MG63 (cell line): ENCODE results near the gene RTTN. TPM values are rescaled to one million over a fixed set of nuclear protein-coding genes. Genes with fewer than 3 reads are reported as not detected.
"Not testable (repeated sequence)": the region's sequence is repeated elsewhere in the genome, so short reads cannot be mapped to it uniquely, and the experiment has no call there.

Source experiments
- DNase-seq: peaks from one replicate; pipeline ENCODE4 v3.0.0-alpha.2; 2020
- H3K27me3 ChIP-seq: fragments of 250-450 bp; sonication (Bioruptor Pico); 2 replicates; pipeline ENCODE4 v1.5.1; 2020; ENCODE audit warnings: mild to moderate bottlenecking, moderate library complexity
- H3K36me3 ChIP-seq: fragments of 250-450 bp; sonication (Bioruptor Pico); 2 replicates; pipeline ENCODE4 v1.5.1; 2020; ENCODE audit warnings: mild to moderate bottlenecking, moderate library complexity
- H3K4me3 ChIP-seq: fragments of 250-450 bp; sonication (Bioruptor Pico); 2 replicates; pipeline ENCODE4 v1.5.1; 2020; ENCODE audit warnings: mild to moderate bottlenecking, moderate library complexity
- H3K9me3 ChIP-seq: fragments of 250-450 bp; sonication (Bioruptor Pico); 2 replicates; pipeline ENCODE4 v1.5.1; 2020; ENCODE audit warnings: mild to moderate bottlenecking, moderate library complexity
- total RNA-seq: library from RNA; depleted of rRNA; stranded (reverse); fragments of >200 nt; shearing (Covaris generic); gene quantifications from 2 replicates; pipeline ENCODE4 v1.2.3, GENCODE V29; 2014; ENCODE audit warnings: low replicate concordance; rRNA removed

Gene RTTN, protein sequence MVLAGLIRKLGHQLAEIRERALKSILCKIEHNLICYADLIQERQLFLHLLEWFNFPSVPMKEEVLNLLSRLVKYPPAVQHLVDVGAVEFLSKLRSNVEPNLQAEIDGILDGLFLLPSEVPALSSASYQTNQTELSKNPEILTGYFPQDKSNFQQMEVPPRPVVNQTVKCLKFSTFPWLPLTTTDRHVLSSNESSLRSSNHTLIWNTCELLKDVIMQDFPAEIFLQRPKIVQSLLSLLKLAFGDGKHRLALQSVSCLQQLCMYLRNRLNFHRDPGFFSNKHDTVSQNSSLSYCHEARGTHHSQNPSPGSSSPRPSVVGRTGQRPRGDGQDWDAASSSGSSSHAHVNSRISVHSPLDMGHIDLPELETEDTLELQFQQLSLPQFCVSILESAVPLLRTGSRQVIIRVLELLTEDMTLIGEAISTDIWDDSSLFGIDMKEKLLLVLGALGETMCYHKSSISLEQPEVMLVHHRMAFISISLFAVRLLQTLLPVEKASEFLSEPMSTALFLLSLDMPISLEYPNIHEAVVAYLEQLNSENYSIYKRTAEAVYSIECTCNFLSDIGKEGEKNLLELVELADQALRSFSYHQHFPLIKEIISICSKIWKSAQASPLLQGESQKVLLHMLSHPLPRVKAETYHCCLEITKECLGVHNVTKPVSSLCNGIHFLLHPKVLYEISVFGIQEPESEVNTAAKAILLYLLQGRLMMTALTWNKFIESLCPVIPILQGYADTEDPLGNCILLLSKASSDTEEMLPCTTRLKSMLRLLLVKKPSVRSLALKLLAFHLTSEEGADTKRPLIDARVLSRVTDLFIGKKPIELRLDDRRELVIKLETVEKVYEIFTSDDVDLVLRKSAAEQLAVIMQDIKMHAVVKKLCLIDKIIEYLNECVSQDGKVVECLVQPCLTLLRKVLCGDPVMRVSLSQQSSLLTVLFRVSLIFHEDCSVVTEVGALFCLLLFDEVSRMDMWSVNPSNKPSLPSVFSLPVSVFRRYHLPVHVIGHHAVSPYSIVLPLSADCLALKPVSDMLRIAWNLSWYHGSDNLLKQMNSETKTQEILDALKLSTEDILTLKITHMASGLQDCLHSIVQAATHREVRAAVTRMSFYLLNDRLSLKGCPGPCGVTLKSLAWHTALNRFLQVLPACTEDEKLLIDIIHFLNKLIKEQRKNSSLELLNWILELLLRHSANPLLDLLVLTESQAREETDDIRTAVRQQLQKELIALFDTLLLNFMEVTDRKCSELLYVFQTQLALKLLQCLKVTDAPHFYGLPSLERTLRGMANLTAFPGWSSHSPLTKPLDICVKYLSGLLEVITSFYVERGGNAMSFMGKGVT (N-terminal part only)
- total RNA-seq = 5.9 and 7.2 TPM in 2 replicates

DNA sequence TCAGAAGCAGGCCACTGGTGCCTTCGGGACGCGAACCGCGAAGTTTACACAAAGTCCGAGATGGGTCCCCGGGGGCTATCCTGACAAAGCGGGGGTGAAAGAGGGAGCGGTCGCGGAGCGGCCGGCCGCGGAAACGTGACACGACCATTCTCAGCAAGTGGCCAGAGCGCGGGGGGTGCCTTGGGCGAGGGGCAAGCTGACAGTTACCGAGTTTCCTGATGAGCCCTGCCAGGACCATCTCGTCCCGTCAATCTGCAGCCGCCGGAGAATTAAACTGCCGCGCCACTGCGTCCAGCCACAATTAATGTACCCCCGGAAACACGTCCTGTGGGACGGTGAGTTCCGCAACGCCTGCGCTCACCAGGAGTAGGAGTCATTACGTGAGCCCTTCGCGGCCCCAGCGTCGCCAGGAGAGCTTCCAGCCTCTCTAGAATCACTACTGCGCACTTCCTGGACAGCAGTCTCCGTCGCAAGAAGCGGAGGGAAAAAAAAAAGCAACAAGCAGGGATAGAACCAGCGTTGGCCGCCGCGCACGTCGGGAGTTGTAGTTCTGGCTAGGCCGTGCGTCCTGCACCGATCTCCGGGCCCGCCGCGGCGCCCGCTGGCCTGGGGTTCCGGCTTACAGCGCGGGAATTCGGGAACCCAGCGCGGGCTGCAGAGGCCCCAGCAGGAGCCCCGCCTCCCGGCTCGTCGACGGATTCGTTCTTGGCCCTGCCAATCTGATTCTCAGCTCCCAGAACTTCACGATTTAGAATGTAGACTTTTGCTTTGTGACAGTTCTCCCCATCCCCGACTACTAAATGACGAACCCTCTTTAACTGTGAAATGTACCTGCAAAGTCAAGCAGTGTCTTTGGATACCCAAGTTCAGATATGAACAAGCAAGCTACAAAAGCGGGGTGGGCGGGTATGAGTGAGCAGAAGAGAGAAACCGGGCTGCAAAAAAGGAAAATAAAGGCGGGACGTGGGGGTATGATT is at the start of gene RTTN:
Gene RTTN, minus strand, starts transcription at position 267 of the 977 bp plus-strand sequence. Its CDS starts 29 bp downstream, at position 238.
- H3K27me3 ChIP-seq = no peaks in the 10 kb centered on the region
- H3K4me3 ChIP-seq = peak within 1 kb of the TSS; percentile 88
- no peaks in the 10 kb centered on the region for H3K9me3 ChIP-seq
- peak; percentile 94 for DNase-seq
- H3K36me3 ChIP-seq = peaks cover 11% of the 10 kb centered on the region

DNA sequence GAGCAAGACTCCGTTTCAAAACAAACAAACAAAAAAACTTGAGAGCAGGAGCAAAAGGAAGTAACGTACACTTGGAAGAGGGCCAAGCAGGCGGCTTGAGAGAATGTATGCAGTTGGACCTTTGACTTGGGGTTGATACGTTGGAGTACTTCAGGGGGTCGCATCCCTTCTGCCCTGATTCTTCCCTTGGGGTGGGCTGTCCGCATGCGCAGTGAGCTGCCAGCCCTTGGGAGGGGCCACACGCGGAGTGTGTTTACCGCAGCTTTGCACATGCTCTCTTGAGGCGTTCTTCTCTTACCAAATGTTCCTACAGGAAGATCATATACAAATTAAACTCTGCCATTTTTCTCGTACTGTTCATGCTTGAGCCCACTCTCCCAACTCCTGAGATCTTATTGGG is 45.3 kb upstream of the RTTN start:
- Histone ChIP-seq H3K36me3 (no peaks in the 10 kb centered on the region), H3K9me3 (no peaks in the 10 kb centered on the region), H3K27me3 (no peaks in the 10 kb centered on the region), H3K4me3 (no peak overlapping the region)
- DNase-seq = no peak

DNA sequence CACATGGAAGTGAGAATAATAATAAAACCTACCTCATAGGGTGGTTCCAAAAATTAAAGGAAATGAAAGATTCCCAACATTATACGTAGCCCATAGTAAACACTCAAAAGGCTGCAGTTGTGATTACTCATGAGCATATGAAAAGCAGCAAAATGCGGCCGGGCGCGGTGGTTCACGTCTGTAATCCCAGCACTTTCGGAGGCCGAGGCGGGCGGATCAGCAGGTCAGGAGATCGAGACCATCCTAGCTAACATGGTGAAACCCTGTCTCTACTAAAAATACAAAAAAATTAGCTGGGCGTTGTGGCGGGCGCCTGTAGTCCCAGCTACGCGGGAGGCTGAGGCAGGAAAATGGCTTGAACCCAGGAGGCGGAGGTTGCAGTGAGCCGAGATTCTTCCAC is 44.4 kb upstream of the RTTN start:
- not testable (repeated sequence) for H3K9me3 ChIP-seq, DNase-seq, H3K36me3 ChIP-seq, H3K4me3 ChIP-seq, H3K27me3 ChIP-seq

DNA sequence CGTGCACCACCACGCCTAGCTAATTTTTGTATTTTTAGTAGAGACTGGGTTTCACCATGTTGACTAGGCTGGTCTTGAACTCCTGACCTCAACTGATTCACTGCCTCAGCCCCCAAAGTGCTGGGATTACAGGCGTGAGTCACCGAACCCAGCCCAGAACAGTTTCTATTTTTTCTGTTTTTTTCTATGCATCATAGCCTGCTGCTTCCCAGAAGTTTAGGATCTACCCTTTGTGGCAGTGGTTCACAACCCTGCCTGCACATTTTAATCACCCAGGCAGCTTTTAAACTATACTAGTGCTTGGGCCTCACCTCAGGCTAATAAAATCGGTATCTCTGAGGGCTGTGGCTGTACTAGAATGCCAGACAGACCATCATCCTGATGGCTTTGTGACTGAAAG is 43.6 kb upstream of the RTTN start:
- H3K9me3 ChIP-seq = no peaks in the 10 kb centered on the region
- H3K27me3 ChIP-seq = no peaks in the 10 kb centered on the region
- peak; percentile 49 for DNase-seq
- H3K4me3 ChIP-seq = no peak overlapping the region
- no peaks in the 10 kb centered on the region for H3K36me3 ChIP-seq

DNA sequence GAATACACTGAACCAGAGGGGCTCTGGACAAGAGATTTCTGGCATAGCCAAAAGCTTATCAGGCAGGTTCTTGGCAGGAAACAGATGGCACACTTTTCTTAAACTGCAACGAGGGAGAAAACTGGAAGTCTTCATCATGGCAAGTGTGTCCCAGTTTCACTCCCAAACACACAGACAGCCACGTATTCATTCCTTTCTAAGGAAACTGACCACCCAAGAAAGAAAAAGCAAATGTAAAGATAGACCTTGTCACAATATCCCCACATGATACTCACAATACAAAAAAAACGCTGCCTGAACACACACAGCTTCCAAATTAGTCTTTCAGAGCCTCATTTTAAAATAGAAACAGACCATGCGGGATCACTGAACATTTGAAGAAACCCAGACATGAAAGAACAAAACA is 40.6 kb upstream of the RTTN start:
- Histone ChIP-seq H3K36me3 (no peaks in the 10 kb centered on the region), H3K4me3 (0 out of 2 replicates have a peak overlapping the region, but pooled peaks have one; percentile 6), H3K27me3 (no peaks in the 10 kb centered on the region), H3K9me3 (no peaks in the 10 kb centered on the region)
- DNase-seq = no peak

DNA sequence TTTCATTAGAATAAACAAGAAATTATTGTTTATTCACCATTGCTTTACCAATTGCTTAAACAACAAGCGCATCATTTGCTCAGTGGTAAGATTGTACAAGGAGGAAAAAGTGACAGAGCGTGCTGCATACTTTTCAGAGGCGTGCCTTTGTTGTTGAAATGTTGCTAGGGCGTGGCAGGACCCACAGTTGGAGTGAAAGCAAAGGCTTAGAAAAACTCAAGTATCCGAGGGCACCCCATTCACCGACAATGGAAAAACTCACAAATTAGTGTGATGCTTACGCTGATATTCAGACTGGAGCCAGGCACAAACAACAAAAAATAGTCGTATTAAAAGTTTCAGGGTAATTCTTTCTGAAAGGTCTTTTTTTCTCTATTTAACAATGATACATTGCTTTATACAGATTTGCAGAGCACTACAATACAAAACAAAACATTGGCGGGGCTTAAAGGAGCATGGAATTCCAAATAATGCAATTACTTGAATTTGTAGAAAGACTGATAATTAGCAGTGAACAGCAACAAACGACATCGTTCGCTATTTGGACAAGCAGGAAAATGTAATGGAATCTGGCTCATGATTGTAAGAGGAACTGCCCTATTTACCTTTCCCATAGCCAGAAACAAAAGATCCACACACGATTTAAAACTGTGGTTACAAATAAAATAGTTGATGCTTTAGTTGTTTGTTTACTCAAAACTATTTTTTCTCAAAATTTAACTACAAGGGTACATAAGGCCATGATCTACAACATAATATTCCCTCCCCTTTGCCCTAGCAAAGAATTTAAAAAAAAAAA is 37.8 kb upstream of the RTTN start:
- DNase-seq = no peak
- Histone ChIP-seq H3K9me3 (no peaks in the 10 kb centered on the region), H3K27me3 (no peaks in the 10 kb centered on the region), H3K36me3 (no peaks in the 10 kb centered on the region), H3K4me3 (no peak overlapping the region)

DNA sequence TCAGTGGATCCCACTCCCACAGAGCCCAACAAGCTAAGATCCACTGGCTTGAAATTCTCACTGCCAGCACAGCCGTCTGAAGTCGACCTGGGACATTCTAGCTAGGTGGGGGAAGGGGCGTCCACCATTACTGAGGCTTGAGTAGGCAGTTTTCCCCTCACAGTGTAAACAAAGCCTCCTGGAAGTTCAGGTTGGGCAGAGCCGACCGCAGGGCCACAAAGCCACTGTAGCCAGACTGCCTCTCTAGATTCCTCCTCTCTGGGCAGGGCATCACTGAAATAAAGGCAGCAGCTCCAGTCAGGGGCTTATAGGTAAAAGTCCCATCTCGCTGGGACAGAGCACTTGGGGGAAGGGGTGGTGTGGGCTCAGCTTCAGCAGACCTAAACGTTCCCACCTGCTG is 31.4 kb upstream of the RTTN start:
- not testable (repeated sequence) for H3K36me3 ChIP-seq, H3K27me3 ChIP-seq, DNase-seq, H3K4me3 ChIP-seq, H3K9me3 ChIP-seq

DNA sequence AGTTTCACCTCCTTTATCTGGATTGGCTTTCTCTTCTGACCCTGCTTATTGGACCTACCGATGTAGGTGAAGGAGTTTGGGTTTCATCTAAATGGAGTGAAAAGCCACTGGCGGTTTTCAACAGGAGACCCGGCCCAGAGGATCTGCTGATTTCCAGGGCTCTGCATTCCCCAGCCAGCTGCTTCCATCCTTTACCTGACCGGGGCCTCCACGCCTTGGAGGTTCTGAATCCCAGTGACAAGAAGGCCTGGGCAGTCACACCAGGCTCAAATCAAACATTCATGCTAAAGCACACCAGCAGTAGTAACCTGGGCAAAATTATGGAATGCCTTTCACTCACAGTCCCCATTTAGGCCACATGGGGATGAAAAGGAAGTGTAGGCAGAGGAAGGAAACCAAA is 30.0 kb upstream of the RTTN start:
- H3K4me3 ChIP-seq = no peak overlapping the region

DNA sequence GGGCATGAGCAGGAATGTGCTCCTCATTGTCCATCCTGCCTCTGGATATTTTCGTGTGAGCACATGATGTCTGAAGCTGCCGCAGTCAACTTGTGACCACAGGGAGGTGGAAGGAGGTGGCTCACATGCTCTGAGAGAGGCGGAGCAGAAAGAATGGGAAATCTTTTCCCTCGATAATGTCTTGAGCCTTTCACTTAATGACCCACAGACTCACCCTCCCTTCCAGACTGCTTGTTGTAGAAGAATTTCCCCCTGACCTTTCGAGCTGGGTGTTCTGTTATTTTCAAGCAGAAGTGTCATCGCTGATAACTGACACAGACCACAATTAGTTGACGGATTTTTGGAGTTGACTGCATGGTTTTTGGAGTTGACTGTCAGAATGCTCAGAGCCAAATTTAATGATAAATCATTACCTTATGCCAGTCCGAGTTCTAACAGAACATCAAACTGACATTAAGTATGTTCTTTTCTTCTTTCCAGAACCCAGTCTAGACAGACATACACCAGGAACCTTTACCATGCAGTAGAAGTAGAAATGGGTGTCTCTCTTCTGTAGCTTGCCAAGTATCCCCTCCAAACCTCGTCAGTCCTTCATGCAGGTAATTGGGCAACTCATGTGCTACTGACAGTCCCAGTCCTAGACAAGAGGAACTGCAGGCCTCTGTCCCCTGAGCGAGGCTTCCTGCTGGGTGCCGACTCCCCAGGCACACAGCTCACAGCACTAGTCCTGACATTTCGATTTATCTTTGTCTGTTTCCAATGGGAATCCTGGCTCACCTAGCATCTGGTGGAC is 29.4 kb upstream of the RTTN start:
- H3K9me3 ChIP-seq = no peaks in the 10 kb centered on the region
- H3K27me3 ChIP-seq = no peaks in the 10 kb centered on the region
- no peaks in the 10 kb centered on the region for H3K36me3 ChIP-seq
- DNase-seq = no peak
- H3K4me3 ChIP-seq = no peak overlapping the region

More for the DNA sequence above, 30.0 kb upstream of the RTTN start:
- DNase-seq = no peak
- Histone ChIP-seq H3K36me3 (no peaks in the 10 kb centered on the region), H3K9me3 (no peaks in the 10 kb centered on the region), H3K27me3 (no peaks in the 10 kb centered on the region)

DNA sequence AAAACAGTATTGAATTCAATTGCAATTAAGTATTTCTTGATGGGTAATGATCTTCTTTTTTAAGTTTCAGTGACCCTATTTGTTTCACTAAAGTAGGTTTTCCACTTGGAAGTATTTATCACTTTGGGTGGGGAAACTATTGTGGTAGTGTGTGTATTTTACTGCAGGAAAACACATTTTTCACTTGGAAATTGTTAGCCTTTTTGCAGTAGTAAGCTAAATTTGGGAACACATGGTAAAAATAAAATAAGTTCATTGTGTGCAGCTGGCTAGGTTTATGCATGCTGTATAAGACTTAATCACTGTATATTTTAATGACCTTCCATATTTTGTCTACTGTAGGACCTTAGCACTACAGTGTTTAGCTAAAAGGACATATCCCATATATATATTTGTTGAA is 28.5 kb upstream of the RTTN start:
- no peaks in the 10 kb centered on the region for H3K36me3 ChIP-seq
- H3K4me3 ChIP-seq = no peak overlapping the region
- DNase-seq = no peak
- H3K9me3 ChIP-seq = no peaks in the 10 kb centered on the region
- H3K27me3 ChIP-seq = no peaks in the 10 kb centered on the region

DNA sequence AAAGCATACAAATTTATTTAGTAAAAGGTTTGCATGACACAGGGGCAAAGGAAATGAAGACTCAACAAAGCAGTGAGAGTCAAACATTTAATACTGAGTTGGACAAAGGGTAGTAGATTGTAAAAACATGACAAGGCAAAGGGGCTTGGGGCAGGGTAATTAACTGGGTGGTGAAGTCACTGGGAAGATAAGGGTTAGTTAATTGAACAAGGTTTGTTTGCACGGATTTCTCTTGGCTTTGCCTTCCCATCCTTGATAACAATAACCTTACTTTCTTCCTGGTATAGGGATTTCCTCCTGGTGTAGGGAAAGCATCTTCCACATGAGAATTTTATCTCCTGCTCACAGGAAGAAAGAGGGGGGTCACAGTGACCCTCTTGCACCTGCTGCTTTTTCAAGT is 26.8 kb upstream of the RTTN start:
- Histone ChIP-seq H3K27me3 (no peaks in the 10 kb centered on the region), H3K9me3 (peaks cover 12% of the 10 kb centered on the region), H3K36me3 (no peaks in the 10 kb centered on the region), H3K4me3 (no peak overlapping the region)
- DNase-seq = no peak

DNA sequence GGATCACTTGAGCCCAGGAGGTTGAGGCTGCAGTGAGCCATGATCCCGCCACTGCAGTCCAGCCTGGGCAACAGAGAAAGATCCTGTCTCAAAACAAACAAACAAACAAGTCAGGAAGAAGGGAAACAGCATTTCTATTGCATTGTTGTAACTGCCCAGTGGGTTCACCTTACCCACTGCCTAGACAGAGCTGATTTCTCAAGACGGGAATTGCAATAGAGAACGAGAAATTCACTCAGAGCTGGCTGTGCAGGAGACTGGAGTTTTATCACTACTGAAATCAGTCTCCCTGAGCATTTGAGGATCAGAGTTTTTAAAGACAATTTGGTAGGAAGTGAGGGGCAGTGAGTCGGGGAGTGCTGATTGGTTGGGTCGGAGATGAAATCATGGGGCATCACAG is 24.2 kb upstream of the RTTN start:
- Histone ChIP-seq H3K27me3 (no peaks in the 10 kb centered on the region), H3K9me3 (peaks cover 21% of the 10 kb centered on the region), H3K4me3 (no peak overlapping the region), H3K36me3 (no peaks in the 10 kb centered on the region)
- DNase-seq = no peak

DNA sequence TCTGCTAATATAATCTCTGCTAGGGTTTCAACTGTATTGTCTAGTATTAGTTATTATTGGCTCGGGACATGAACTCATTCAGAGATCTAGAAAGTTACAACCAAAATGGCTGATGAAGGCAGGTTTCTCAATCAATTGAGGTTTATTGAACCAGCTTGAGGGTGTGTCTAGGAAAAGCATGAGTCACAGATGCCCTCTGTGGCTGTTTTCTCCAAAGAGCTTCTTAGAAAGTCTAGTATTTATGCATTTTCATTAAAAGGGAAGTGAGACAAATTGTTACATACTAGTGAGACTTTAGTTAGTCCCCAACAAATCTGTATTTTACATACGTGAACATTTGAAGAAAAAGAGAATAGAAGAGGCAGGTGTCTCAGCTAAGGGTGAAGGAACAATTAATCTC is 23.0 kb upstream of the RTTN start:
- Histone ChIP-seq H3K36me3 (no peaks in the 10 kb centered on the region), H3K9me3 (peaks cover 21% of the 10 kb centered on the region), H3K4me3 (no peak overlapping the region), H3K27me3 (no peaks in the 10 kb centered on the region)
- DNase-seq = no peak

DNA sequence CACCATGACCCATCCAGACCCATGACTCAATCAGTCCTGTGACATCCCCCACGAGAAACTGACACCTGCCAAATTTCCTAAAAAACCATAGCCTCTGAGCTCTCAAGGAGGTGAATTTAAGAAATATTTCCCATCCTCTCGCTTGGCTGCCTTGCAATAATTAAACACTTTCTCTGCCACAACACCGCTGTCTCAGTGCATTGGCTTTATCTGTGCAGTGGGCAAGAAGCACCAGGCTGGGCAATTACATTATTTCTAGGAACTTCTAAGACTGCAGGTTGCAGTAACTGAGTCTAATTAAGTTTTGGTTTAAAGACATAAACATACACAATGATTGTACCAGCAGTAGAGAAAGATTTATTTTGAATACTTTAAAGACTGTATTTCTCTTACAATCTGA is 22.0 kb upstream of the RTTN start:
- peaks cover 21% of the 10 kb centered on the region for H3K9me3 ChIP-seq
- no peak for DNase-seq
- H3K36me3 ChIP-seq = no peaks in the 10 kb centered on the region
- no peak overlapping the region for H3K4me3 ChIP-seq
- no peaks in the 10 kb centered on the region; the same call in 1 of the 2 replicates for H3K27me3 ChIP-seq
